CD14-positive monocyte (primary cell): Measurements from ENCODE around the gene TOR4A. TPM values are rescaled to one million over a fixed set of nuclear protein-coding genes. Genes with fewer than 3 reads are reported as not detected.

Experiments
- DNase-seq, 3 donors: peaks; one replicate each; pipeline ENCODE4 v3.0.0-alpha.2; 2011 to 2022
- H2AFZ ChIP-seq: 2 replicates; pipeline ENCODE4 v1.6.0; 2012; ENCODE audit warnings: mild to moderate bottlenecking, low read depth, low read length, inconsistent platforms; ENCODE audit not compliant: insufficient read depth, poor library complexity, severe bottlenecking
- H3K27ac ChIP-seq, 2 donors: 1 replicate in 1 of 2; 2 replicates in 1 of 2; pipeline ENCODE4 v1.5.1; 2012 to 2013; ENCODE audit warnings: low read length in 2 of 2, control low read depth in 1 of 2, inconsistent platforms in 1 of 2, low read depth in 1 of 2, mild to moderate bottlenecking in 1 of 2
- H3K27me3 ChIP-seq, 2 donors: one replicate each; pipeline versions ENCODE4 v1.6.0 to v1.6.1; 2011 to 2013; ENCODE audit warnings: low read length in 2 of 2; ENCODE audit not compliant: control insufficient read depth in 2 of 2, insufficient read depth in 2 of 2
- H3K36me3 ChIP-seq, 2 donors: replicated peaks in 1 of 2; 1 replicate in 1 of 2; 2 replicates in 1 of 2; pipeline versions ENCODE4 v1.5.1 to v1.6.1; 2012 to 2013; ENCODE audit warnings: low read length in 2 of 2, control low read depth in 1 of 2, inconsistent platforms in 1 of 2, mild to moderate bottlenecking in 1 of 2; ENCODE audit not compliant: insufficient read depth in 2 of 2, control insufficient read depth in 1 of 2
- H3K4me1 ChIP-seq, 2 donors: 1 replicate in 1 of 2; 2 replicates in 1 of 2; pipeline versions ENCODE4 v1.5.1 to v1.6.1; 2012 to 2013; ENCODE audit warnings: low read length in 2 of 2, control low read depth in 1 of 2, inconsistent platforms in 1 of 2, mild to moderate bottlenecking in 1 of 2, moderate library complexity in 1 of 2; ENCODE audit not compliant: insufficient read depth in 2 of 2, control insufficient read depth in 1 of 2
- H3K4me2 ChIP-seq: replicated peaks from 2 replicates; pipeline ENCODE3; 2012; ENCODE audit warnings: low read length, moderate library complexity, mild to moderate bottlenecking; ENCODE audit not compliant: poor library complexity, severe bottlenecking; ENCODE audit errors: extremely low read depth
- H3K4me3 ChIP-seq, 3 experiments: fragments of 200-600 bp in 1 of 3; sonication (generic) in 1 of 3; replicated peaks in 1 of 3; 1 replicate in 2 of 3; 2 replicates in 1 of 3; pipeline ENCODE4 v1.5.1; 2011 to 2013; ENCODE audit warnings: low read length in 3 of 3, mild to moderate bottlenecking in 3 of 3, control low read depth in 2 of 3, low read depth in 2 of 3, inconsistent platforms in 1 of 3, moderate library complexity in 1 of 3
- H3K79me2 ChIP-seq: 2 replicates; pipeline ENCODE4 v1.6.0; 2012; ENCODE audit warnings: mild to moderate bottlenecking, control low read depth, inconsistent platforms, low read length, moderate library complexity; ENCODE audit not compliant: insufficient read depth
- H3K9ac ChIP-seq: 2 replicates; pipeline ENCODE4 v1.6.0; 2017; ENCODE audit warnings: low read length, mild to moderate bottlenecking; ENCODE audit not compliant: insufficient read depth, poor library complexity, severe bottlenecking
- H3K9me3 ChIP-seq, 2 donors: replicated peaks in 1 of 2; 1 replicate in 1 of 2; 2 replicates in 1 of 2; pipeline versions ENCODE4 v1.5.1 to v1.6.1; 2012 to 2013; ENCODE audit warnings: low read length in 2 of 2, control low read depth in 1 of 2; ENCODE audit not compliant: control insufficient read depth in 1 of 2, insufficient read depth in 1 of 2
- H4K20me1 ChIP-seq: 2 replicates; pipeline ENCODE4 v1.6.0; 2012; ENCODE audit warnings: mild to moderate bottlenecking, low read length, control low read depth, moderate library complexity; ENCODE audit not compliant: insufficient read depth
- H3K27ac Mint-ChIP-seq, 7 donors: one replicate each; pipeline ENCODE4 v1.8.0; 2020; ENCODE audit warnings: mild to moderate bottlenecking in 7 of 7, mixed read lengths in 7 of 7, moderate library complexity in 6 of 7, inconsistent platforms in 2 of 7
- H3K27me3 Mint-ChIP-seq, 3 donors: one replicate each; pipeline ENCODE4 v1.8.0; 2021 to 2022; ENCODE audit warnings: low read depth in 3 of 3, mild to moderate bottlenecking in 3 of 3, mixed read lengths in 3 of 3, moderate library complexity in 3 of 3, inconsistent platforms in 1 of 3
- H3K36me3 Mint-ChIP-seq, 2 donors: one replicate each; pipeline ENCODE4 v1.8.0; 2020; ENCODE audit warnings: mixed read lengths in 2 of 2, inconsistent platforms in 1 of 2, mild to moderate bottlenecking in 1 of 2
- H3K4me1 Mint-ChIP-seq: one replicate; pipeline ENCODE4 v1.8.0; 2020; ENCODE audit warnings: mild to moderate bottlenecking, mixed read lengths
- H3K4me3 Mint-ChIP-seq, 2 donors: one replicate each; pipeline ENCODE4 v1.8.0; 2020; ENCODE audit warnings: mild to moderate bottlenecking in 2 of 2, mixed read lengths in 2 of 2, moderate library complexity in 1 of 2
- H3K9me3 Mint-ChIP-seq, 7 donors: one replicate each; pipeline ENCODE4 v1.8.0; 2020 to 2022; ENCODE audit warnings: mixed read lengths in 7 of 7, mild to moderate bottlenecking in 6 of 7, moderate library complexity in 6 of 7, inconsistent platforms in 2 of 7
- WGBS: methylation state at CpG from one replicate; pipeline ENCODE4 v1.1.5; 2013; ENCODE audit warnings: missing lambda C conversion rate; ENCODE audit not compliant: insufficient coverage; 5-methylcytosine and 5-hydroxymethylcytosine counted together
- intact Hi-C, 2 donors: fragments of 100-400 bp; cut with micrococcal nuclease; formaldehyde crosslinking; loops; one replicate each; pipeline versions ENCODE4 v1.15.0 to v1.15.1; 2023
- polyA plus RNA-seq, 3 donors: library from polyadenylated mRNA; depleted of rRNA in 1 of 3; unstranded in 2 of 3; stranded (reverse) in 1 of 3; fragments of 300-500 nt in 2 of 3; fragments of >200 nt in 1 of 3; fragmentation: Illumina TruSeq in 2 of 3; gene quantifications; 1 replicate in 2 of 3; 2 replicates in 1 of 3; pipeline ENCODE4 v1.2.3, GENCODE V29; 2012 to 2021
- TF ChIP-seq, protein P1 (sequence below): fragments of 200-600 bp; IDR thresholded peaks from one replicate; pipeline ENCODE4 v1.8.0; 2022; ENCODE audit warnings: antibody characterized with exemption, mild to moderate bottlenecking

Gene TOR4A
- polyA plus RNA-seq, 3 donors = 13.7 to 17.6 (median 15.4) TPM

DNA sequence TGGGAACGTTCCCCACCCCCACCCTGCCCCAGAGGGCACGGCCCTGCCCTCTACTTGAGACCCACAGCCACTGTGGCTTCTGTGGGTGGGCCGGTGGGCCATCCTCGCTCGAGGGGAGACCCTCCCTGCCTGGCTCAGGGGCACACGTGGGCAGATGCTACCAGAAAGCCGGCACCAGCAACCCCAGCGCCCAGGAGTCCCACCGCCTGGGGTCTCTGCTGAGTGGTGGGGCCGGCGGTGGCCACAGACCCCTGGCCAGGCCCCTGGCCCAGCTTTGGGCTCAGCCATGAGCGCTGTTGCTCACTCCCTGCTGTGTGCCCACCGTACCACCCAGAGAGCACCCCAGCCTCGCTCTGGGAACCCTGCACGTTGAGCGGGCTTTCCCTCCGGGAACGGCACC, 41.1 kb downstream of the TOR4A start:
- Histone ChIP-seq H3K4me2 (no peak overlapping the region), H3K27me3 (peaks cover 0 to 20% of the 10 kb centered on the region in 2 donors), H4K20me1 (no peaks in the 10 kb centered on the region), H3K36me3 (no peaks in the 10 kb centered on the region), H3K79me2 (no peaks in the 10 kb centered on the region), H3K4me1 (peaks cover 17 to 24% of the 10 kb centered on the region in 2 donors), H2AFZ (no peak overlapping the region), H3K4me3 (no peak overlapping the region), H3K27ac (no peak overlapping the region), H3K9me3 (no peaks in the 10 kb centered on the region), H3K9ac (no peak overlapping the region)
- Mint-ChIP-seq H3K4me3 (no peak overlapping the region), H3K9me3 (peaks cover 0 to 3% (median 1%) of the 10 kb centered on the region in 7 donors), H3K27ac (no peak overlapping the region), H3K27me3 (peaks cover 2 to 21% (median 4%) of the 10 kb centered on the region in 3 donors), H3K36me3 (no peaks in the 10 kb centered on the region), H3K4me1 (peaks cover 5% of the 10 kb centered on the region)
- intact Hi-C loops = no loop called here
- TF ChIP-seq, protein P1, sequence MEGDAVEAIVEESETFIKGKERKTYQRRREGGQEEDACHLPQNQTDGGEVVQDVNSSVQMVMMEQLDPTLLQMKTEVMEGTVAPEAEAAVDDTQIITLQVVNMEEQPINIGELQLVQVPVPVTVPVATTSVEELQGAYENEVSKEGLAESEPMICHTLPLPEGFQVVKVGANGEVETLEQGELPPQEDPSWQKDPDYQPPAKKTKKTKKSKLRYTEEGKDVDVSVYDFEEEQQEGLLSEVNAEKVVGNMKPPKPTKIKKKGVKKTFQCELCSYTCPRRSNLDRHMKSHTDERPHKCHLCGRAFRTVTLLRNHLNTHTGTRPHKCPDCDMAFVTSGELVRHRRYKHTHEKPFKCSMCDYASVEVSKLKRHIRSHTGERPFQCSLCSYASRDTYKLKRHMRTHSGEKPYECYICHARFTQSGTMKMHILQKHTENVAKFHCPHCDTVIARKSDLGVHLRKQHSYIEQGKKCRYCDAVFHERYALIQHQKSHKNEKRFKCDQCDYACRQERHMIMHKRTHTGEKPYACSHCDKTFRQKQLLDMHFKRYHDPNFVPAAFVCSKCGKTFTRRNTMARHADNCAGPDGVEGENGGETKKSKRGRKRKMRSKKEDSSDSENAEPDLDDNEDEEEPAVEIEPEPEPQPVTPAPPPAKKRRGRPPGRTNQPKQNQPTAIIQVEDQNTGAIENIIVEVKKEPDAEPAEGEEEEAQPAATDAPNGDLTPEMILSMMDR = no peak
- DNase-seq = no peak
- WGBS = 89% methylated on average over 15 of the region's 18 CpGs

- intact Hi-C loops = no loop called here
- no peak overlapping the region for H2AFZ ChIP-seq
- no peak overlapping the region for H3K4me2 ChIP-seq
- Mint-ChIP-seq H3K36me3 (no peaks in the 10 kb centered on the region), H3K27ac (no peak overlapping the region), H3K27me3 (peaks cover 2 to 21% (median 4%) of the 10 kb centered on the region in 3 donors), H3K4me1 (peaks cover 5% of the 10 kb centered on the region), H3K9me3 (peaks cover 0 to 3% (median 1%) of the 10 kb centered on the region in 7 donors), H3K4me3 (no peak overlapping the region)
- peaks cover 17 to 24% of the 10 kb centered on the region in 2 donors for H3K4me1 ChIP-seq
- no peak overlapping the region for H3K4me3 ChIP-seq
- H3K27me3 ChIP-seq = peaks cover 0 to 20% of the 10 kb centered on the region in 2 donors
- no peaks in the 10 kb centered on the region for H3K36me3 ChIP-seq
- H4K20me1 ChIP-seq = no peaks in the 10 kb centered on the region
- H3K9me3 ChIP-seq = no peaks in the 10 kb centered on the region
- no peak overlapping the region for H3K9ac ChIP-seq
- H3K27ac ChIP-seq = no peak overlapping the region
- 96% methylated on average over 20 of the region's 26 CpGs for WGBS
- TF ChIP-seq, protein P1 = no peak
- no peak for DNase-seq
- no peaks in the 10 kb centered on the region for H3K79me2 ChIP-seq
Observed at GRCh38 chr9:137319011-137319738, 41.6 kb downstream of the TOR4A start.
